Thoracic aorta (tissue), 2 donors: ENCODE data around the gene PPM1K. TPM values are rescaled to one million over a fixed set of nuclear protein-coding genes. Genes with fewer than 3 reads are reported as not detected.

Source experiments
- ATAC-seq: fragments of 150-250 bp; one replicate; pipeline ENCODE4 v1.8.0; 2017; ENCODE audit warnings: low read depth; ENCODE audit not compliant: insufficient number of reproducible peaks, low FRiP score
- DNase-seq: peaks from one replicate; pipeline ENCODE4 v3.0.0-alpha.2; 2020; ENCODE audit warnings: low spot score
- H3K27ac ChIP-seq, 2 donors: fragments of 200-600 bp; sonication (generic); 1 replicate in 1 of 2; 2 replicates in 1 of 2; pipeline ENCODE4 v1.5.1; 2016; ENCODE audit warnings: mild to moderate bottlenecking in 2 of 2, moderate library complexity in 2 of 2
- H3K27me3 ChIP-seq: fragments of 200-600 bp; sonication (generic); replicated peaks from 2 replicates; pipeline ENCODE4 v1.6.0; 2016; ENCODE audit warnings: mild to moderate bottlenecking; ENCODE audit not compliant: insufficient read depth
- H3K36me3 ChIP-seq: fragments of 200-600 bp; sonication (generic); one replicate; pipeline ENCODE4 v1.5.1; 2016
- H3K4me1 ChIP-seq, 2 donors: fragments of 200-600 bp; sonication (generic); 1 replicate in 1 of 2; 2 replicates in 1 of 2; pipeline versions ENCODE4 v1.5.1 to v1.6.0; 2016; ENCODE audit warnings: low read depth in 2 of 2, mild to moderate bottlenecking in 1 of 2; ENCODE audit not compliant: control insufficient read depth in 1 of 2
- H3K4me3 ChIP-seq: fragments of 200-600 bp; sonication (generic); 2 replicates; pipeline ENCODE4 v1.5.1; 2016; ENCODE audit warnings: mild to moderate bottlenecking
- H3K9me3 ChIP-seq: fragments of 200-600 bp; sonication (generic); 2 replicates; pipeline ENCODE4 v1.5.1; 2016
- CTCF ChIP-seq: fragments of 200-600 bp; sonication (generic); IDR thresholded peaks from one replicate; pipeline ENCODE4 v1.5.1; 2019; ENCODE audit warnings: antibody characterized with exemption
- total RNA-seq, 2 donors: library from RNA; depleted of rRNA; stranded (reverse); fragments of >200 nt; gene quantifications; one replicate each; pipeline versions ENCODE4 v1.1.0 to v1.2.3, GENCODE V29; 2016

The PPM1K gene
- total RNA-seq, 2 donors from 2014 or later = 66.3 to 70.8 TPM

GRCh38 chr4:88211473-88212252, 72.7 kb downstream of the PPM1K start:
- H3K4me3 ChIP-seq = no peak overlapping the region
- H3K4me1 ChIP-seq = no peaks in the 10 kb centered on the region
- no peak overlapping the region for H3K27ac ChIP-seq
- no peaks in the 10 kb centered on the region for H3K9me3 ChIP-seq
- peak; percentile 65 for TF ChIP-seq CTCF
- no peaks in the 10 kb centered on the region for H3K27me3 ChIP-seq
- no peak for ATAC-seq
- DNase-seq = no peak
- no peaks in the 10 kb centered on the region for H3K36me3 ChIP-seq

- Histone ChIP-seq H3K4me1 (peaks cover 9 to 11% of the 10 kb centered on the region in 2 donors), H3K4me3 (no peak overlapping the region), H3K36me3 (no peaks in the 10 kb centered on the region), H3K9me3 (no peaks in the 10 kb centered on the region), H3K27me3 (no peaks in the 10 kb centered on the region), H3K27ac (no peak overlapping the region)
- DNase-seq = no peak
- no peak for TF ChIP-seq CTCF
- no peak for ATAC-seq
Observed at GRCh38 chr4:88208156-88208555, 76.2 kb downstream of the PPM1K start.

Other genes starting within 250 kb of the PPM1K start
- 1 to 10 TPM; 2.4 to 7.3 TPM for gene ABCG2, start 125.9 kb downstream of the PPM1K start, total RNA-seq
- gene HERC6, start 94.3 kb upstream of the PPM1K start, total RNA-seq = 10 to 100 TPM in 1 of 2 donors, 1 to 10 TPM in 1; 7.8 to 12.9 TPM
- 10 to 100 TPM; 13.4 to 13.7 TPM for gene HERC5, start 172.6 kb upstream of the PPM1K start, total RNA-seq
- gene PYURF, start 239.2 kb upstream of the PPM1K start, total RNA-seq = 10 to 100 TPM; 81.5 to 94.0 TPM